SK-N-SH (cell line): ENCODE results near the gene DEFB114.

Experiments used
- MAX ChIP-seq: IDR thresholded peaks from 2 replicates; pipeline ENCODE4 v1.4.0; 2012; ENCODE audit warnings: low read depth
- POLR2AphosphoS5 ChIP-seq: IDR thresholded peaks from 2 replicates; pipeline ENCODE4 v1.6.1; 2012; ENCODE audit warnings: low read depth, low read length
- RAD21 ChIP-seq: IDR thresholded peaks from 2 replicates; pipeline ENCODE4 v1.6.1; 2012; ENCODE audit warnings: mild to moderate bottlenecking, low read length
- TCF12 ChIP-seq: IDR thresholded peaks from 2 replicates; pipeline ENCODE4 v1.4.0; 2012

GRCh38 chr6:49955847-49956246, 8.1 kb downstream of the DEFB114 start:
- TF ChIP-seq MAX, result no peak
- no peak for TF ChIP-seq RAD21
- TF ChIP-seq POLR2AphosphoS5, result no peak
- no peak for TF ChIP-seq TCF12
